Right lobe of liver (tissue), 6 donors: ENCODE measurements around the gene CCDC24. TPM values are rescaled to one million over a fixed set of nuclear protein-coding genes. Genes with fewer than 3 reads are reported as not detected.

Experiments
- ATAC-seq, 4 donors: fragments of 200-7000 bp; cut with Tn5 transposase; one replicate each; pipeline ENCODE4 v1.9.1; 2020; ENCODE audit warnings: mild to moderate bottlenecking in 4 of 4, moderate library complexity in 4 of 4
- DNase-seq, 3 donors: peaks; one replicate each; pipeline ENCODE4 v3.0.0-alpha.2; 2020
- H3K27ac ChIP-seq, 3 donors: fragments of 200-600 bp; one replicate each; pipeline ENCODE4 v1.8.0; 2022
- H3K27me3 ChIP-seq, 2 donors: fragments of 200-600 bp; one replicate each; pipeline ENCODE4 v1.8.0; 2022
- H3K36me3 ChIP-seq, 4 donors: fragments of 200-600 bp; sonication (generic) in 1 of 4; one replicate each; pipeline versions ENCODE4 v1.5.1 to v1.8.0; 2017 to 2022; ENCODE audit warnings: control low read depth in 1 of 4
- H3K4me1 ChIP-seq, 4 donors: fragments of 200-600 bp; sonication (generic) in 1 of 4; one replicate each; pipeline versions ENCODE4 v1.5.1 to v1.8.0; 2017 to 2022; ENCODE audit warnings: control low read depth in 1 of 4
- H3K4me3 ChIP-seq, 3 donors: fragments of 200-600 bp; one replicate each; pipeline ENCODE4 v1.8.0; 2022
- H3K9me3 ChIP-seq, 4 donors: fragments of 200-600 bp; sonication (generic) in 1 of 4; one replicate each; pipeline versions ENCODE4 v1.5.1 to v1.8.0; 2017 to 2022; ENCODE audit warnings: control low read depth in 1 of 4
- CTCF ChIP-seq, 4 donors: fragments of 200-600 bp in 3 of 4; fragments of 450-650 bp in 1 of 4; IDR thresholded peaks; one replicate each; pipeline versions ENCODE4 v1.5.1 to v1.8.0; 2016 to 2022; ENCODE audit warnings: antibody characterized with exemption in 4 of 4, mild to moderate bottlenecking in 2 of 4
- POLR2A ChIP-seq: fragments of 450-650 bp; IDR thresholded peaks from one replicate; pipeline ENCODE4 v1.6.1; 2017; ENCODE audit warnings: antibody characterized with exemption, mild to moderate bottlenecking
- WGBS: methylation state at CpG from one replicate; pipeline ENCODE4 v1.1.6; 2018; ENCODE audit warnings: low coverage, low lambda C conversion rate; ENCODE audit not compliant: insufficient coverage; ENCODE audit errors: missing lambda C conversion rate; 5-methylcytosine and 5-hydroxymethylcytosine counted together
- intact Hi-C, 2 donors: fragments of 100-400 bp; cut with DNase I; formaldehyde crosslinking; loops; one replicate each; pipeline versions ENCODE4 v1.11.2 to v1.14.1; 2022
- total RNA-seq, 6 experiments: library from RNA; depleted of rRNA in 2 of 6; stranded (reverse); fragments of >200 nt in 2 of 6; fragmentation: NEBNext Ultra II Directional in 3 of 6; extraction: Animal tissue kit (Norgen Biotek cat#: 25700) in 3 of 6; gene quantifications; one replicate each; pipeline versions ENCODE4 v1.1.0 to v1.2.4, GENCODE V29; 2016 to 2023
- donor health status: DM: no; HTN: yes; CAD: no.
- donor health status: DM: no; HTN: no; CAD: no.
- donor health status: DM: no; HTN: no; CAD: no.
- donor health status: DM: no; HTN: yes; CAD: no.
- donor health status: DM: no; HTN: yes; CAD: no.

The CCDC24 gene
- total RNA-seq, 6 experiments from 2014 or later, result 2.2 to 8.4 (median 3.5) TPM

- Histone ChIP-seq H3K4me3 (peak within 1 kb of the TSS; percentile 44 to 88 (median 79)), H3K36me3 (peaks cover 0 to 5% (median 0%) of the 10 kb centered on the region in 4 donors), H3K27me3 (no peaks in the 10 kb centered on the region), H3K4me1 (peaks cover 0 to 17% (median 9%) of the 10 kb centered on the region in 4 donors), H3K27ac (peak within 1 kb of the TSS; percentile 95 to 98 (median 96)), H3K9me3 (no peaks in the 10 kb centered on the region)
- intact Hi-C loops, result no loop called here
- DNase-seq (peak; percentile 97 to 98 (median 98)), ATAC-seq (peak; percentile 96 to 98 (median 97))
- WGBS, result 0% methylated on average over 10 of the region's 74 CpGs
- TF ChIP-seq CTCF (IDR thresholded peaks at IDR 0.05) (peak; percentile 73 to 81 (median 74)), POLR2A (peak; percentile 83)
These were observed 45.0 kb upstream of the CCDC24 start, which contains the start of gene IPO13 for GRCh38 chr1:43946236-43947060. TSS of gene IPO13 (plus strand) at chr1:43946950. CDS start at chr1:43947601, 651 bp downstream.

GRCh38 chr1:43947061-43947873, 44.1 kb upstream of the CCDC24 start:
- intact Hi-C loops, result no loop called here
- no peaks in the 10 kb centered on the region for H3K27me3 ChIP-seq
- peak in 1 of 4 donors; percentile 3 for ATAC-seq
- H3K4me1 ChIP-seq, result peaks cover 0 to 17% (median 9%) of the 10 kb centered on the region in 4 donors
- H3K27ac ChIP-seq, result peak overlapping the region; percentile 95 to 98 (median 96)
- DNase-seq, result peak in 1 of 3 donors; percentile 41
- peaks cover 0 to 5% (median 0%) of the 10 kb centered on the region in 4 donors for H3K36me3 ChIP-seq
- H3K4me3 ChIP-seq, result peak overlapping the region; percentile 44 to 88 (median 79)
- no peak for TF ChIP-seq CTCF (IDR thresholded peaks at IDR 0.05)
- no peak for TF ChIP-seq POLR2A
- H3K9me3 ChIP-seq, result no peaks in the 10 kb centered on the region
- 8% methylated on average over 8 of the region's 27 CpGs for WGBS

- H3K4me3 ChIP-seq, result peak overlapping the region; percentile 44 to 88 (median 79)
- no peaks in the 10 kb centered on the region for H3K9me3 ChIP-seq
- H3K36me3 ChIP-seq, result peaks cover 0 to 5% (median 0%) of the 10 kb centered on the region in 4 donors
- no peak overlapping the region for H3K27ac ChIP-seq
- TF ChIP-seq CTCF (IDR thresholded peaks at IDR 0.05) (no peak), POLR2A (no peak)
- no peaks in the 10 kb centered on the region for H3K27me3 ChIP-seq
- intact Hi-C loops, result no loop called here
- peaks cover 0 to 17% (median 9%) of the 10 kb centered on the region in 4 donors for H3K4me1 ChIP-seq
- DNase-seq (peak in 1 of 3 donors; percentile 42), ATAC-seq (no peak)
- WGBS, result 28% methylated on average over 3 of the region's 3 CpGs
These were observed 43.4 kb upstream of the CCDC24 start for GRCh38 chr1:43947874-43948437.

GRCh38 chr1:43949678-43950077, 41.7 kb upstream of the CCDC24 start:
- DNase-seq (peak in 1 of 3 donors; percentile 38), ATAC-seq (no peak)
- WGBS, result no CpG with 5 or more reads among the region's 13 CpGs
- Histone ChIP-seq H3K36me3 (peaks cover 0 to 5% (median 0%) of the 10 kb centered on the region in 4 donors), H3K9me3 (no peaks in the 10 kb centered on the region), H3K4me3 (no peak overlapping the region), H3K27me3 (no peaks in the 10 kb centered on the region), H3K27ac (no peak overlapping the region), H3K4me1 (peaks cover 0 to 17% (median 9%) of the 10 kb centered on the region in 4 donors)
- intact Hi-C loops, result no loop called here
- TF ChIP-seq CTCF (IDR thresholded peaks at IDR 0.05) (no peak), POLR2A (no peak)
